T-cell (primary cell): Measurements from ENCODE around the gene PCDHA10. TPM values are rescaled to one million over a fixed set of nuclear protein-coding genes. Genes with fewer than 3 reads are reported as not detected.

Experiments used
- ATAC-seq, 4 experiments: fragments of 200-7000 bp in 3 of 4; fragments of 150-1000 bp in 1 of 4; cut with Tn5 transposase; replicated peaks in 1 of 4; 1 replicate in 3 of 4; 2 replicates in 1 of 4; pipeline ENCODE4 v1.10.0; 2021; ENCODE audit warnings: moderate library complexity in 3 of 4, mild to moderate bottlenecking in 2 of 4, moderate number of reproducible peaks in 1 of 4
- CTCF ChIA-PET, 2 donors: fragments of 300-600 bp; sonication (Branson Sonifier 250); formaldehyde crosslinking; loops; one replicate each; lab custom pipeline; 2022; ENCODE audit warnings: antibody characterized with exemption in 2 of 2; lab: Charles Lee
- POLR2A ChIA-PET, 2 donors: fragments of 300-600 bp; sonication (Branson Sonifier 250); formaldehyde crosslinking; loops; one replicate each; lab custom pipeline; 2022; ENCODE audit warnings: antibody characterized with exemption in 2 of 2; lab: Charles Lee
- DNase-seq, 35 experiments: peaks; one replicate each; pipeline versions ENCODE4 v3.0.0 to v3.0.0-alpha.2; 2013 to 2023
- H3K27ac ChIP-seq: one replicate; pipeline ENCODE4 v1.5.1; 2013; ENCODE audit warnings: low read length
- H3K27me3 ChIP-seq, 2 experiments: replicated peaks in 1 of 2; 1 replicate in 1 of 2; 2 replicates in 1 of 2; pipeline versions ENCODE4 v1.6.1 to v1.7.0; 2013; ENCODE audit warnings: low read length in 1 of 2, mixed read lengths in 1 of 2; ENCODE audit not compliant: control insufficient read depth in 2 of 2, insufficient read depth in 2 of 2; ENCODE audit errors: extremely low read depth in 1 of 2
- H3K36me3 ChIP-seq, 2 donors: 1 replicate in 1 of 2; 2 replicates in 1 of 2; pipeline versions ENCODE4 v1.6.1 to v1.7.0; 2013; ENCODE audit warnings: low read length in 1 of 2; ENCODE audit not compliant: control insufficient read depth in 2 of 2, insufficient read depth in 1 of 2; ENCODE audit errors: extremely low read depth in 1 of 2
- H3K4me1 ChIP-seq, 2 experiments: 1 replicate in 1 of 2; 2 replicates in 1 of 2; pipeline versions ENCODE4 v1.6.1 to v1.7.0; 2013; ENCODE audit warnings: low read length in 2 of 2, mixed read lengths in 1 of 2; ENCODE audit not compliant: insufficient read depth in 2 of 2, control insufficient read depth in 1 of 2; ENCODE audit errors: extremely low read depth in 1 of 2
- H3K4me3 ChIP-seq, 2 donors: 1 replicate in 1 of 2; 2 replicates in 1 of 2; pipeline versions ENCODE4 v1.5.1 to v1.7.0; 2013; ENCODE audit warnings: mild to moderate bottlenecking in 2 of 2, low read length in 1 of 2, moderate library complexity in 1 of 2; ENCODE audit not compliant: control insufficient read depth in 1 of 2; ENCODE audit errors: extremely low read depth in 1 of 2
- H3K9me3 ChIP-seq: 2 replicates; pipeline ENCODE4 v1.7.0; 2013
- H3K27ac Mint-ChIP-seq, 2 donors: one replicate each; pipeline ENCODE4 v1.8.0; 2020 to 2021; ENCODE audit warnings: mild to moderate bottlenecking in 2 of 2, mixed read lengths in 2 of 2
- H3K27me3 Mint-ChIP-seq, 2 donors: one replicate each; pipeline ENCODE4 v1.8.0; 2021 to 2022; ENCODE audit warnings: mixed read lengths in 2 of 2
- H3K36me3 Mint-ChIP-seq: one replicate; pipeline ENCODE4 v1.8.0; 2021; ENCODE audit warnings: mixed read lengths
- H3K4me1 Mint-ChIP-seq, 3 donors: one replicate each; pipeline ENCODE4 v1.8.0; 2020 to 2022; ENCODE audit warnings: mixed read lengths in 3 of 3, mild to moderate bottlenecking in 1 of 3
- H3K4me3 Mint-ChIP-seq, 3 donors: one replicate each; pipeline ENCODE4 v1.8.0; 2020 to 2022; ENCODE audit warnings: mild to moderate bottlenecking in 3 of 3, mixed read lengths in 3 of 3, moderate library complexity in 3 of 3
- H3K9me3 Mint-ChIP-seq, 3 donors: one replicate each; pipeline ENCODE4 v1.8.0; 2020 to 2022; ENCODE audit warnings: mixed read lengths in 3 of 3
- WGBS: methylation state at CpG from one replicate; pipeline ENCODE4 v1.1.5; 2013; ENCODE audit warnings: missing lambda C conversion rate; ENCODE audit not compliant: insufficient coverage; 5-methylcytosine and 5-hydroxymethylcytosine counted together
- total RNA-seq, 35 experiments: library from RNA in 6 of 35; stranded (reverse) in 6 of 35; fragments of 120-200 nt in 1 of 35; gene quantifications; one replicate each; pipeline versions ENCODE4 v1.2.1 to v1.2.4 and lab custom pipeline; 2013 to 2026

PCDHA10 gene
- total RNA-seq, 5 donors from 2014 or later (not counting 1 experiment from before 2014, with no cell fraction given), result 0.07 TPM; not detected in 4

DNA sequence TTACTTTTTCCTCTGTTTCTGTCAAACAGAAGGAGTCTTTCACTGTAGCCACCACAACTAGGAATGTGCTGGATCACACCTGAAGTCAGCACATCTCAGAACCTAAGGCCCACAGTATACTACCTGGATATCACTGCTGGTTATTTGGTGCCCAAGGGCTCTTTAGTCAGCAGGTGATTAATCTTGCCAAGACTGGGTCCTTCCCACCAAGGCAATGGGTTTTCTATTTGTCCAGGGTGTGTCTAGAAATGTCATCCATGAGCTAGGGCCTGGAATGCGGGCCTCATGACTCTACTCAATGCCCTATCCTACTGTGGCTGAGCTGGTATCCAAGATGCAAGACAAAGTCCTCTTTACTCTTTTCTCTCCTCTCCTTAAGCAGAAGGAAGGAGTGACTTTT is 60.6 kb downstream of the PCDHA10 start:
- Histone ChIP-seq H3K9me3 (no peaks in the 10 kb centered on the region), H3K4me3 (no peak overlapping the region), H3K4me1 (no peaks in the 10 kb centered on the region), H3K27me3 (peaks cover 0 to 3% of the 10 kb centered on the region in 2 experiments), H3K36me3 (no peaks in the 10 kb centered on the region), H3K27ac (no peak overlapping the region)
- no peak overlapping the region for H3K4me3 Mint-ChIP-seq
- no peak overlapping the region for H3K27ac Mint-ChIP-seq
- H3K27me3 Mint-ChIP-seq, result peaks cover 7 to 16% of the 10 kb centered on the region in 2 donors
- H3K36me3 Mint-ChIP-seq, result no peaks in the 10 kb centered on the region
- ChIA-PET POLR2A (no interaction called here), CTCF (no interaction called here)
- H3K9me3 Mint-ChIP-seq, result peaks cover 8 to 24% (median 15%) of the 10 kb centered on the region in 3 donors
- no peaks in the 10 kb centered on the region for H3K4me1 Mint-ChIP-seq
- DNase-seq, result no peak
- no peak for ATAC-seq
- WGBS, result 67% methylated on average over 1 of the region's 1 CpG

Other genes starting within 250 kb of the PCDHA10 start
- 1 to 10 TPM in 4 of 5 donors, under 1 TPM in 1; 0.70 to 1.8 (median 1.3) TPM for gene CD14, start 222.7 kb upstream of the PCDHA10 start, total RNA-seq
- gene TMCO6, start 216.4 kb upstream of the PCDHA10 start, total RNA-seq, result 10 to 100 TPM; 24.9 to 56.8 (median 52.2) TPM
- 10 to 100 TPM; 36.6 to 48.8 (median 45.4) TPM for gene NDUFA2, start 208.3 kb upstream of the PCDHA10 start, total RNA-seq
- 100 to 1,000 TPM; 139 to 166 (median 152) TPM for gene IK, start 208.1 kb upstream of the PCDHA10 start, total RNA-seq
- gene WDR55, start 191.0 kb upstream of the PCDHA10 start, total RNA-seq, result 10 to 100 TPM; 36.6 to 50.9 (median 42.9) TPM
- gene DND1, start 182.3 kb upstream of the PCDHA10 start, total RNA-seq, result 1 to 10 TPM; 3.0 to 6.4 (median 5.5) TPM
- 10 to 100 TPM; 55.8 to 71.1 (median 70.0) TPM for gene HARS1, start 164.5 kb upstream of the PCDHA10 start, total RNA-seq
- gene HARS2, start 164.4 kb upstream of the PCDHA10 start, total RNA-seq, result 10 to 100 TPM; 30.7 to 58.5 (median 52.7) TPM
- gene ZMAT2, start 155.4 kb upstream of the PCDHA10 start, total RNA-seq, result 10 to 100 TPM; 39.9 to 59.5 (median 58.0) TPM
- gene PCDHA1, start 69.8 kb upstream of the PCDHA10 start, total RNA-seq, result not detected
- gene PCDHA2, start 61.0 kb upstream of the PCDHA10 start, total RNA-seq, result not detected
- not detected for gene PCDHA3, start 54.8 kb upstream of the PCDHA10 start, total RNA-seq
- gene PCDHA4, start 48.8 kb upstream of the PCDHA10 start, total RNA-seq, result not detected
- gene PCDHA5, start 34.3 kb upstream of the PCDHA10 start, total RNA-seq, result not detected
- gene PCDHA6, start 27.9 kb upstream of the PCDHA10 start, total RNA-seq, result not detected
- gene PCDHA7, start 21.6 kb upstream of the PCDHA10 start, total RNA-seq, result not detected
- not detected for gene PCDHA8, start 14.7 kb upstream of the PCDHA10 start, total RNA-seq
- gene PCDHA9, start 7.5 kb upstream of the PCDHA10 start, total RNA-seq, result not detected
- gene PCDHA11, start 13.1 kb downstream of the PCDHA10 start, total RNA-seq, result not detected
- gene PCDHA12, start 19.4 kb downstream of the PCDHA10 start, total RNA-seq, result not detected
- not detected for gene PCDHA13, start 26.2 kb downstream of the PCDHA10 start, total RNA-seq
- under 1 TPM in 1 of 5 donors, not detected in 4; 0.06 TPM for gene PCDHAC1, start 70.4 kb downstream of the PCDHA10 start, total RNA-seq
- under 1 TPM in 1 of 5 donors, not detected in 4; 0.03 TPM for gene PCDHAC2, start 110.6 kb downstream of the PCDHA10 start, total RNA-seq
- not detected for gene PCDHB1, start 195.5 kb downstream of the PCDHA10 start, total RNA-seq
- 1 to 10 TPM in 1 of 5 donors, under 1 TPM in 1, not detected in 3; 0.09 to 1.4 TPM for gene PCDHB2, start 238.7 kb downstream of the PCDHA10 start, total RNA-seq
- 1 to 10 TPM in 1 of 5 donors, not detected in 4; 1.2 TPM for gene PCDHB3, start 244.6 kb downstream of the PCDHA10 start, total RNA-seq